Spleen (tissue), 11 donors: ENCODE results near the gene SEC11A. TPM values are rescaled to one million over a fixed set of nuclear protein-coding genes. Genes with fewer than 3 reads are reported as not detected.

Experiments
- DNase-seq: peaks from one replicate; pipeline ENCODE4 v3.0.0-alpha.2; 2020
- H3K27ac ChIP-seq, 8 donors: fragments of 200-600 bp; sonication (generic) in 7 of 8; 1 replicate in 4 of 8; 2 replicates in 4 of 8; pipeline versions ENCODE4 v1.5.0 to v1.8.0; 2016 to 2021; ENCODE audit warnings: inconsistent platforms in 4 of 8, mild to moderate bottlenecking in 4 of 8, moderate library complexity in 1 of 8
- H3K27me3 ChIP-seq, 7 donors: fragments of 200-600 bp; sonication (generic) in 6 of 7; replicated peaks in 1 of 7; 1 replicate in 4 of 7; 2 replicates in 3 of 7; pipeline versions ENCODE4 v1.5.0 to v1.8.0; 2016 to 2021; ENCODE audit warnings: inconsistent platforms in 3 of 7, mild to moderate bottlenecking in 1 of 7
- H3K36me3 ChIP-seq, 6 donors: fragments of 200-600 bp; sonication (generic) in 5 of 6; 1 replicate in 4 of 6; 2 replicates in 2 of 6; pipeline versions ENCODE4 v1.5.0 to v1.8.0; 2016 to 2021; ENCODE audit warnings: inconsistent platforms in 2 of 6
- H3K4me1 ChIP-seq, 6 donors: fragments of 200-600 bp; sonication (generic) in 5 of 6; 1 replicate in 3 of 6; 2 replicates in 3 of 6; pipeline versions ENCODE4 v1.5.0 to v1.8.0; 2016 to 2021; ENCODE audit warnings: inconsistent platforms in 3 of 6
- H3K4me3 ChIP-seq, 8 donors: fragments of 200-600 bp; sonication (generic) in 7 of 8; 1 replicate in 4 of 8; 2 replicates in 4 of 8; pipeline versions ENCODE4 v1.5.0 to v1.8.0; 2016 to 2021; ENCODE audit warnings: inconsistent platforms in 4 of 8, mild to moderate bottlenecking in 4 of 8, moderate library complexity in 2 of 8
- H3K9me3 ChIP-seq, 8 donors: fragments of 200-600 bp; sonication (generic) in 7 of 8; 1 replicate in 4 of 8; 2 replicates in 4 of 8; pipeline versions ENCODE4 v1.5.0 to v1.8.0; 2016 to 2021; ENCODE audit warnings: inconsistent platforms in 4 of 8
- POLR2A ChIP-seq, 3 donors: fragments of 450-650 bp; IDR thresholded peaks; one replicate each; pipeline ENCODE4 v1.5.1; 2017; ENCODE audit warnings: antibody characterized with exemption in 3 of 3, mild to moderate bottlenecking in 1 of 3
- POLR2AphosphoS5 ChIP-seq, 3 donors: sonication (generic); formaldehyde crosslinking; IDR thresholded peaks; one replicate each; pipeline ENCODE4 v1.5.1; 2017; ENCODE audit warnings: antibody characterized with exemption in 3 of 3
- WGBS, 5 donors: extraction: QIAGEN DNeasy Blood & Tissue Kit in 3 of 5; methylation state at CpG; one replicate each; pipeline versions ENCODE4 v1.1.5 to v1.1.7; 2013 to 2018; 5-methylcytosine and 5-hydroxymethylcytosine counted together
- intact Hi-C: fragments of 100-400 bp; cut with DNase I; formaldehyde crosslinking; loops from one replicate; pipeline ENCODE4 v1.15.0; 2023; ENCODE audit warnings: low total_unique reads
- polyA plus RNA-seq, 3 donors: library from polyadenylated mRNA; stranded (reverse); fragments of 200-250 nt; gene quantifications; one replicate each; pipeline ENCODE4 v1.2.1, GENCODE V29; 2013
- total RNA-seq, 7 donors: library from RNA; depleted of rRNA in 3 of 7; stranded (reverse); fragments of >200 nt in 3 of 7; fragmentation: NEBNext Ultra II Directional in 4 of 7; extraction: Animal tissue kit (Norgen Biotek cat#: 25700) in 4 of 7; gene quantifications; one replicate each; pipeline versions ENCODE4 v1.1.0 to v1.2.1, GENCODE V29; 2016 to 2021
- TF ChIP-seq, protein P1 (sequence below), 11 experiments: fragments of 200-600 bp in 7 of 11; fragments of 450-650 bp in 4 of 11; sonication (generic) in 4 of 11; IDR thresholded peaks in 8 of 11; conservative IDR thresholded peaks in 3 of 11; 1 replicate in 7 of 11; 2 replicates in 4 of 11; pipeline versions ENCODE4 v1.4.0 to v1.8.0; 2016 to 2021; ENCODE audit warnings: antibody characterized with exemption in 11 of 11, inconsistent platforms in 4 of 11, mild to moderate bottlenecking in 1 of 11
- donor health status: healthy with polysubstance abuse.
- donor health status: DM: no; HTN: no; CAD: no; lungs with moderate emphysema.
- donor health status: DM: no; HTN: no; CAD: no.
- donor health status: Bipolar disorder and iron deficiency.
- donor health status: healthy.
- donor health status: DM: no; HTN: no; CAD: no.
- donor health status: DM: yes; HTN: yes; CAD: no.

SEC11A gene
- total and polyA plus RNA-seq, 10 donors, result 86.5 to 139 (median 98.9) TPM

DNA sequence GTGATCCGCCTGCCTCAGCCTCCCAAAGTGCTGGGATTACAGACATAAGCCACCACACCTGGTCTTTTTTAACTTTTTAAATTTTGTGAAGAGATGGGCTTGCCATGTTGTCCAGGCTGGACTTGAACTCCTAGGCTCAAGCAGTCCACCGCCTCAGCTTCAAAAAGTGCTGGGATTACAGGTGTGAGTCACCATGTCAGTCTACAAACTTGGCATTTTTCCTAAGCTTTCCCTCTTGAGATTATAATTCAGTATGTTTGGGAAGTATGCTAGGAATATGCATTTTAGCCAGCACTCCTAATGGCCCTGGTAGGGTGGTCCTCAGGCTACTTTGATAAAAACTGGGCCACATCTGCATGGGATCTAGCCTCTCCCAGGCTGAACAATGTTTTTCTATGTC is 66.2 kb downstream of the SEC11A start:
- no peak overlapping the region for H3K4me3 ChIP-seq
- no peaks in the 10 kb centered on the region for H3K9me3 ChIP-seq
- no peak for DNase-seq
- TF ChIP-seq POLR2A (IDR thresholded peaks at IDR 0.05) (no peak), POLR2AphosphoS5 (IDR thresholded peaks at IDR 0.05) (no peak)
- TF ChIP-seq, protein P1, sequence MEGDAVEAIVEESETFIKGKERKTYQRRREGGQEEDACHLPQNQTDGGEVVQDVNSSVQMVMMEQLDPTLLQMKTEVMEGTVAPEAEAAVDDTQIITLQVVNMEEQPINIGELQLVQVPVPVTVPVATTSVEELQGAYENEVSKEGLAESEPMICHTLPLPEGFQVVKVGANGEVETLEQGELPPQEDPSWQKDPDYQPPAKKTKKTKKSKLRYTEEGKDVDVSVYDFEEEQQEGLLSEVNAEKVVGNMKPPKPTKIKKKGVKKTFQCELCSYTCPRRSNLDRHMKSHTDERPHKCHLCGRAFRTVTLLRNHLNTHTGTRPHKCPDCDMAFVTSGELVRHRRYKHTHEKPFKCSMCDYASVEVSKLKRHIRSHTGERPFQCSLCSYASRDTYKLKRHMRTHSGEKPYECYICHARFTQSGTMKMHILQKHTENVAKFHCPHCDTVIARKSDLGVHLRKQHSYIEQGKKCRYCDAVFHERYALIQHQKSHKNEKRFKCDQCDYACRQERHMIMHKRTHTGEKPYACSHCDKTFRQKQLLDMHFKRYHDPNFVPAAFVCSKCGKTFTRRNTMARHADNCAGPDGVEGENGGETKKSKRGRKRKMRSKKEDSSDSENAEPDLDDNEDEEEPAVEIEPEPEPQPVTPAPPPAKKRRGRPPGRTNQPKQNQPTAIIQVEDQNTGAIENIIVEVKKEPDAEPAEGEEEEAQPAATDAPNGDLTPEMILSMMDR (IDR thresholded peaks at IDR 0.05 in 8 of 11, conservative IDR thresholded peaks at IDR 0.05 in 3 of 11), result no peak
- H3K4me1 ChIP-seq, result peaks cover 6 to 62% (median 24%) of the 10 kb centered on the region in 6 donors
- H3K36me3 ChIP-seq, result peaks cover 0 to 83% (median 73%) of the 10 kb centered on the region in 6 donors
- intact Hi-C loops, result loop anchor here (10.0 kb wide), 1 partner anchor 55 kb away; no protein-coding TSS in a partner anchor
- peak overlapping the region in 1 of 8 donors; percentile 1 for H3K27ac ChIP-seq
- 97 to 100% (median 98%) methylated on average over 2 of the region's 2 CpGs for WGBS, 5 donors
- no peaks in the 10 kb centered on the region for H3K27me3 ChIP-seq

DNA sequence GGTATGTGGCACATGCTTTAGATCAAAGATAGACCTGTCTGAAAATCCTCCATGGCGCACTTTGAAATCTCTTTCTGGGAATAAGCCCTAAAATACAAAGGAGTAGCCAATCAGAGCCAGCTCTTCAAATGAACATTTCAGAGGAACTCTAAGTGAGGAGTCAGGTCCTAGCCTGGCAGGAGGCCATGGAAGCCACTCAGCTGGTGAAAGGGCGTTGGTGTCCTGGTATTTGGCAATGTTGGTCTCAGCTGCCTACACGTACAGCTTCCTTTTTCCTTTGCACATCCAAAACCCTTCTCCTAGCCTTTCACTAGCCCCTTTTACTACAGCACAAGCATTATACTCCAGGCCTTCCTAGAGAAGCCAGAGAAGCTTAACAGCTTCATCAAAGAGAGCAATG is 67.4 kb downstream of the SEC11A start:
- Histone ChIP-seq H3K4me3 (no peak overlapping the region), H3K27ac (peak overlapping the region in 2 of 8 donors; percentile 1 to 7), H3K4me1 (peaks cover 5 to 54% (median 18%) of the 10 kb centered on the region in 6 donors), H3K27me3 (no peaks in the 10 kb centered on the region), H3K9me3 (no peaks in the 10 kb centered on the region), H3K36me3 (peaks cover 0 to 94% (median 84%) of the 10 kb centered on the region in 6 donors)
- no peak for DNase-seq
- WGBS, 5 donors, result 60 to 71% (median 64%) methylated on average over 3 of the region's 3 CpGs
- TF ChIP-seq POLR2AphosphoS5 (IDR thresholded peaks at IDR 0.05), result peak in 1 of 3 donors; percentile 7
- TF ChIP-seq, protein P1 (IDR thresholded peaks at IDR 0.05 in 8 of 11, conservative IDR thresholded peaks at IDR 0.05 in 3 of 11), result no peak
- intact Hi-C loops, result no loop called here

DNA sequence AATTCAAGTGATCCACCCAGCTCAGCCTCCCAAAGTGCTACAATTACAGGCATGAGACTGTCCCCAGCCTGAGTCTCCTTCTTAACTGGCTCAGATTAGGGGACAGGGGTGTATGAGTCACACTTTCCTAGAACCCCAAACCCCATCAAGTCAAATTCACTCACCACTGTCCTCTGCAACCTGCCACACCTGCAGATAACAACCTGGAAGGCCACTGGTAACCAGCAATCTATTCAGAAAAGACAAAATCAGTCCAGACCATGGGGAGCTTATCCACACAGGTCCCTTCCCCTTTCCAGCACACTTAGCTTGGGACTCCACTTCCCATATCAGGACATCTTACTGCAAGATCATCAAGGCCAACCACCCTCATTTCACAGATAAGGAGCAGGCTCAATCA is 68.2 kb downstream of the SEC11A start:
- Histone ChIP-seq H3K36me3 (peaks cover 0 to 100% (median 92%) of the 10 kb centered on the region in 6 donors), H3K4me1 (peaks cover 0 to 46% (median 10%) of the 10 kb centered on the region in 6 donors), H3K9me3 (no peaks in the 10 kb centered on the region), H3K4me3 (no peak overlapping the region), H3K27ac (no peak overlapping the region), H3K27me3 (no peaks in the 10 kb centered on the region)
- TF ChIP-seq POLR2AphosphoS5 (IDR thresholded peaks at IDR 0.05), result no peak
- TF ChIP-seq POLR2A (IDR thresholded peaks at IDR 0.05), result no peak
- TF ChIP-seq, protein P1 (IDR thresholded peaks at IDR 0.05 in 8 of 11, conservative IDR thresholded peaks at IDR 0.05 in 3 of 11), result no peak
- intact Hi-C loops, result no loop called here
- DNase-seq, result no peak

DNA sequence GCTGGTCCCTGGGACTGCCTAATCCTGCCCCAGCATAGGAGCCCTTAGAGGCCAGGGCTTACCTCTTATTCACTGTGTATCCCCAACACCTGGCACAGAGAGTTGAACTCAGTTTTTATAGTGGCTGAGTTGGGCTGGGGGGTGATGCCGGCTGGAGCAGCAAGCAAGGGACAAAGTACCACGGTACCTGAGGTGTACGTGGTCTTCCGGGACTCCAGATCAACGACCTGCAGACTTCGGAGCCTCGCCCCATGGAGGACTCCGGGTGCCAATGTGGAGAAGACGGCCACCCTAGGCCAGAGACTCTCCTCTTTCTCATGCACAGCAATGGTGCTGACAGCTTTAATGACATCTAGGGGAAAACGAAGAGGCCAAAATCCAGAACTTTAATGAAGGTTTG is 69.9 kb downstream of the SEC11A start:
- Histone ChIP-seq H3K27me3 (no peaks in the 10 kb centered on the region), H3K36me3 (peaks cover 0 to 100% (median 98%) of the 10 kb centered on the region in 6 donors), H3K9me3 (no peaks in the 10 kb centered on the region), H3K4me1 (peaks cover 0 to 29% (median 3%) of the 10 kb centered on the region in 6 donors), H3K4me3 (no peak overlapping the region), H3K27ac (no peak overlapping the region)
- intact Hi-C loops, result no loop called here
- TF ChIP-seq, protein P1 (IDR thresholded peaks at IDR 0.05 in 8 of 11, conservative IDR thresholded peaks at IDR 0.05 in 3 of 11), result no peak
- TF ChIP-seq POLR2A (IDR thresholded peaks at IDR 0.05) (no peak), POLR2AphosphoS5 (IDR thresholded peaks at IDR 0.05) (peak in 2 of 3 donors; percentile 14 to 18)
- WGBS, 5 donors, result 91 to 95% (median 93%) methylated on average over 9 to 10 of the region's 10 CpGs
- no peak for DNase-seq
